Stimulated activated CD8-positive, alpha-beta memory T cell treated with anti-CD3 and anti-CD28 coated beads, Interleukin-4, amount 100 ng/mL, for 1 hour (primary cell): Measurements from ENCODE around the gene ZBP1.

ENCODE experiments used
- DNase-seq, 2 donors: peaks; one replicate each; pipeline ENCODE4 v3.0.0-alpha.2; 2020; ENCODE audit warnings: low read depth in 2 of 2, low spot score in 1 of 2

ZBP1 gene

GRCh38 chr20:57587989-57588377 is 32.2 kb downstream of the ZBP1 start:
- DNase-seq: no peak

- no peak for DNase-seq
These were observed 32.8 kb downstream of the ZBP1 start for GRCh38 chr20:57587278-57587988.

GRCh38 chr20:57586943-57587277 is 33.3 kb downstream of the ZBP1 start:
- DNase-seq: no peak

GRCh38 chr20:57586370-57586793 is 33.8 kb downstream of the ZBP1 start:
- no peak for DNase-seq

GRCh38 chr20:57585466-57586213 is 34.6 kb downstream of the ZBP1 start:
- no peak for DNase-seq

- no peak for DNase-seq
These were observed 35.3 kb downstream of the ZBP1 start for GRCh38 chr20:57584768-57585461.

GRCh38 chr20:57583289-57584257 is 36.7 kb downstream of the ZBP1 start:
- DNase-seq: no peak

- no peak for DNase-seq
These were observed 37.6 kb downstream of the ZBP1 start for GRCh38 chr20:57582432-57583288.

- DNase-seq: no peak
These were observed 38.2 kb downstream of the ZBP1 start for GRCh38 chr20:57582029-57582378.

GRCh38 chr20:57581202-57582028 is 38.8 kb downstream of the ZBP1 start:
- no peak for DNase-seq

- DNase-seq: no peak
These were observed 39.6 kb downstream of the ZBP1 start for GRCh38 chr20:57580478-57581201.

GRCh38 chr20:57579898-57580447 is 40.3 kb downstream of the ZBP1 start:
- DNase-seq: no peak

GRCh38 chr20:57579331-57579897 is 40.8 kb downstream of the ZBP1 start:
- DNase-seq: no peak

- DNase-seq: no peak
These were observed 41.6 kb downstream of the ZBP1 start for GRCh38 chr20:57578476-57579165.

GRCh38 chr20:57577679-57578475 is 42.3 kb downstream of the ZBP1 start:
- DNase-seq: no peak
